ENCODE measurements around the gene LHX3. TPM values are rescaled to one million over a fixed set of nuclear protein-coding genes. Genes with fewer than 3 reads are reported as not detected.

The LHX3 gene
- total RNA-seq, 1 experiment from 2014 or later = not detected

GRCh38 chr9:136147038-136147889 lies 57.7 kb downstream of the LHX3 start:
- Histone ChIP-seq H3K9ac (ENCODE audit: low read length) (no peak overlapping the region), H2AFZ (ENCODE audit: low read length) (no peak overlapping the region), H3K4me1 (ENCODE audit: low read length) (peaks cover 6% of the 10 kb centered on the region), H3K27me3 (ENCODE audit: low read length) (no peaks in the 10 kb centered on the region), H4K20me1 (ENCODE audit: insufficient read depth, low read depth, low read length) (peaks cover 3% of the 10 kb centered on the region; the same call in 1 of the 2 replicates), H3K27ac (ENCODE audit: low read length) (no peak overlapping the region), H3K36me3 (ENCODE audit: insufficient read depth, low read length) (no peaks in the 10 kb centered on the region), H3K9me2 (replicated peaks; ENCODE audit: insufficient read depth, low read length) (no peaks in the 10 kb centered on the region), H3K4me2 (ENCODE audit: low read depth, low read length, poor library complexity, severe bottlenecking) (no peak overlapping the region), H3K4me3 (ENCODE audit: low read length) (no peak overlapping the region), H3K9me3 (ENCODE audit: low read length) (no peaks in the 10 kb centered on the region), H3K79me2 (ENCODE audit: low read length) (no peaks in the 10 kb centered on the region)
- no peak for DNase-seq

Other genes starting within 250 kb of the LHX3 start
- 32.1 and 56.9 TPM in 2 replicates for gene UBAC1, start 243.8 kb downstream of the LHX3 start, total RNA-seq (2014; rRNA removed; shearing (Covaris generic); ENCODE audit: low replicate concordance)
- not detected in 2 replicates for gene NACC2, start 109.8 kb downstream of the LHX3 start, total RNA-seq (2014; rRNA removed; shearing (Covaris generic); ENCODE audit: low replicate concordance)
- gene TMEM250, start 86.3 kb downstream of the LHX3 start, total RNA-seq (2014; rRNA removed; shearing (Covaris generic); ENCODE audit: low replicate concordance) = 15.1 and 40.9 TPM in 2 replicates
- gene QSOX2, start 40.7 kb upstream of the LHX3 start, total RNA-seq (2014; rRNA removed; shearing (Covaris generic); ENCODE audit: low replicate concordance) = 11.3 and 18.9 TPM in 2 replicates
- 0.34 and 0.43 TPM in 2 replicates for gene CCDC187, start 99.0 kb upstream of the LHX3 start, total RNA-seq (2014; rRNA removed; shearing (Covaris generic); ENCODE audit: low replicate concordance)
- 11.7 and 38.4 TPM in 2 replicates for gene GPSM1, start 122.4 kb upstream of the LHX3 start, total RNA-seq (2014; rRNA removed; shearing (Covaris generic); ENCODE audit: low replicate concordance)
- 40.1 and 104 TPM in 2 replicates for gene DNLZ, start 158.6 kb upstream of the LHX3 start, total RNA-seq (2014; rRNA removed; shearing (Covaris generic); ENCODE audit: low replicate concordance)
- gene CARD9, start 168.5 kb upstream of the LHX3 start, total RNA-seq (2014; rRNA removed; shearing (Covaris generic); ENCODE audit: low replicate concordance) = 1.3 and 2.9 TPM in 2 replicates
- 3.7 and 9.6 TPM in 2 replicates for gene SNAPC4, start 195.0 kb upstream of the LHX3 start, total RNA-seq (2014; rRNA removed; shearing (Covaris generic); ENCODE audit: low replicate concordance)
- gene ENTR1, start 205.5 kb upstream of the LHX3 start, total RNA-seq (2014; rRNA removed; shearing (Covaris generic); ENCODE audit: low replicate concordance) = 65.5 and 116 TPM in 2 replicates
- gene PMPCA, start 205.5 kb upstream of the LHX3 start, total RNA-seq (2014; rRNA removed; shearing (Covaris generic); ENCODE audit: low replicate concordance) = 20.9 and 55.8 TPM in 2 replicates
- gene INPP5E, start 234.7 kb upstream of the LHX3 start, total RNA-seq (2014; rRNA removed; shearing (Covaris generic); ENCODE audit: low replicate concordance) = 8.0 and 10.4 TPM in 2 replicates